NCI-H2171 (cell line): ENCODE data around the gene KDELR3.

Experiments
- DNase-seq: peaks from one replicate; lab custom pipeline; 2025; lab: John Stamatoyannopoulos, UW

The KDELR3 gene

GRCh38 chr22:38467904-38468442 is at the start of gene KDELR3:
TSS of gene KDELR3 (plus strand) at chr22:38468096. CDS start at chr22:38468234, 138 bp downstream.
- DNase-seq, result no peak

- no peak for DNase-seq
These were observed 49.3 kb upstream of the KDELR3 start for GRCh38 chr22:38418589-38418988.

- no peak for DNase-seq
These were observed 48.6 kb upstream of the KDELR3 start for GRCh38 chr22:38419121-38419857.

GRCh38 chr22:38419858-38420160 is 48.1 kb upstream of the KDELR3 start:
- DNase-seq, result no peak

GRCh38 chr22:38420734-38421133 is 47.2 kb upstream of the KDELR3 start:
- no peak for DNase-seq

GRCh38 chr22:38422611-38423511 is 45.0 kb upstream of the KDELR3 start:
- peak; percentile 90 for DNase-seq

- no peak for DNase-seq
These were observed 44.1 kb upstream of the KDELR3 start for GRCh38 chr22:38423512-38424503.

- DNase-seq, result no peak
These were observed 43.3 kb upstream of the KDELR3 start for GRCh38 chr22:38424525-38425080.

GRCh38 chr22:38426628-38427027 is 41.3 kb upstream of the KDELR3 start:
- DNase-seq, result no peak

GRCh38 chr22:38427465-38427864 is 40.4 kb upstream of the KDELR3 start:
- no peak for DNase-seq

- no peak for DNase-seq
These were observed 40.0 kb upstream of the KDELR3 start for GRCh38 chr22:38427940-38428339.

GRCh38 chr22:38428714-38429113 is 39.2 kb upstream of the KDELR3 start:
- no peak for DNase-seq

GRCh38 chr22:38429499-38430068 is 38.3 kb upstream of the KDELR3 start:
- DNase-seq, result peak; percentile 84

- no peak for DNase-seq
These were observed 36.5 kb upstream of the KDELR3 start for GRCh38 chr22:38431266-38432010.

- DNase-seq, result no peak
These were observed 35.6 kb upstream of the KDELR3 start for GRCh38 chr22:38432264-38432663.

- DNase-seq, result no peak
These were observed 34.0 kb upstream of the KDELR3 start for GRCh38 chr22:38433871-38434270.

- no peak for DNase-seq
These were observed 32.9 kb upstream of the KDELR3 start for GRCh38 chr22:38435010-38435409.

GRCh38 chr22:38435965-38436364 is 31.9 kb upstream of the KDELR3 start:
- DNase-seq, result no peak

- no peak for DNase-seq
These were observed 31.1 kb upstream of the KDELR3 start for GRCh38 chr22:38436629-38437395.

- DNase-seq, result no peak
These were observed 30.5 kb upstream of the KDELR3 start for GRCh38 chr22:38437416-38437815.
